K562 (cell line): ENCODE measurements around the gene TSPYL6. TPM values are rescaled to one million over a fixed set of nuclear protein-coding genes. Genes with fewer than 3 reads are reported as not detected.

Experiments
- ATAC-seq: fragments of 200-7000 bp; cut with Tn5 transposase; 3 replicates; pipeline ENCODE4 v1.9.1; 2020; ENCODE audit warnings: moderate library complexity
- BruUV-seq: library from RNA; stranded (reverse); fragments of 400-500 nt; replicated peaks from 2 replicates; lab custom pipeline; 2021; lab: Mats Ljungman, UMichigan
- CTCF ChIA-PET: fragments of 300-600 bp; formaldehyde crosslinking; extraction: SDS; loops from one replicate; lab custom pipeline; 2021; ENCODE audit warnings: low intra/inter-chr PET ratio; lab: Yijun Ruan, JAX
- POLR2A ChIA-PET: fragments of 300-600, 350-650 bp; sonication (Branson Sonifier 250); formaldehyde crosslinking; extraction: SDS; loops from one replicate; lab custom pipeline; 2021; ENCODE audit warnings: antibody characterized with exemption, inconsistent platforms; lab: Yijun Ruan, JAX
- DNase-seq, 4 experiments: peaks; one replicate each; pipeline versions ENCODE4 v3.0.0 to v3.0.0-alpha.2; 2011 to 2018; ENCODE audit warnings: low spot score in 3 of 4, mixed read lengths in 3 of 4; ENCODE audit errors: extremely low read depth in 1 of 4
- FAIRE-seq: peaks from 2 replicates; lab custom pipeline; 2011; peaks lifted over from hg19 to GRCh38; lab: Jason Lieb, UNC
- H2AFZ ChIP-seq: 2 replicates; pipeline ENCODE4 v1.6.0; 2011; ENCODE audit warnings: low read depth, low read length, control low read depth, inconsistent platforms
- H3K27ac ChIP-seq: fragments of 200-600 bp; 3 replicates; pipeline ENCODE4 v1.8.0; 2011; ENCODE audit warnings: low read depth, mild to moderate bottlenecking, control low read depth, inconsistent platforms, low read length, moderate library complexity, mixed read lengths; ENCODE audit errors: extremely low read depth
- H3K27me3 ChIP-seq, 2 experiments: fragments of 300-600 bp in 1 of 2; 2 replicates in 1 of 2; 3 replicates in 1 of 2; pipeline versions ENCODE4 v1.6.0 to v1.8.0; 2011; ENCODE audit warnings: inconsistent platforms in 2 of 2, low read length in 2 of 2, mild to moderate bottlenecking in 1 of 2, mixed read lengths in 1 of 2, moderate library complexity in 1 of 2; ENCODE audit not compliant: control insufficient read depth in 2 of 2, insufficient read depth in 2 of 2
- H3K36me3 ChIP-seq: fragments of 300-600 bp; 3 replicates; pipeline ENCODE4 v1.8.0; 2011; ENCODE audit warnings: mild to moderate bottlenecking, low read length, inconsistent platforms; ENCODE audit not compliant: control insufficient read depth, insufficient read depth
- H3K4me1 ChIP-seq, 2 experiments: fragments of 200-600 bp in 1 of 2; replicated peaks in 1 of 2; 2 replicates in 1 of 2; 3 replicates in 1 of 2; pipeline versions ENCODE4 v1.5.1 to v1.8.0; 2011; ENCODE audit warnings: inconsistent platforms in 2 of 2, low read length in 2 of 2, mild to moderate bottlenecking in 1 of 2, mixed read lengths in 1 of 2, moderate library complexity in 1 of 2; ENCODE audit not compliant: control insufficient read depth in 2 of 2, insufficient read depth in 2 of 2
- H3K4me2 ChIP-seq: 2 replicates; pipeline ENCODE4 v1.6.1; 2011; ENCODE audit warnings: low read length, control low read depth, inconsistent platforms, mixed read lengths; ENCODE audit not compliant: insufficient read depth
- H3K4me3 ChIP-seq: fragments of 200-600 bp; sonication (generic), shearing (Covaris generic); 2 replicates; pipeline ENCODE4 v1.5.1; 2016; ENCODE audit warnings: control low read depth, inconsistent platforms
- H3K79me2 ChIP-seq: fragments of 200-600 bp; 3 replicates; pipeline ENCODE4 v1.8.0; 2011; ENCODE audit warnings: low read length, inconsistent platforms; ENCODE audit not compliant: control insufficient read depth, insufficient read depth
- H3K9ac ChIP-seq, 2 experiments: 2 replicates each; pipeline versions ENCODE4 v1.6.0 to v1.6.1; 2011; ENCODE audit warnings: low read depth in 2 of 2, low read length in 2 of 2, control low read depth in 1 of 2, inconsistent platforms in 1 of 2, mild to moderate bottlenecking in 1 of 2, mixed read lengths in 1 of 2; ENCODE audit not compliant: insufficient read depth in 1 of 2
- H3K9me1 ChIP-seq: one replicate; pipeline ENCODE4 v1.6.0; 2011; ENCODE audit warnings: inconsistent platforms, mild to moderate bottlenecking, low read length, moderate library complexity; ENCODE audit not compliant: control insufficient read depth, insufficient read depth
- H3K9me3 ChIP-seq: replicated peaks from 2 replicates; pipeline ENCODE4 v1.5.1; 2011; ENCODE audit warnings: low read depth, low read length, inconsistent platforms; ENCODE audit not compliant: control insufficient read depth, insufficient read depth
- H4K20me1 ChIP-seq: replicated peaks from 2 replicates; pipeline ENCODE4 v1.6.1; 2011; ENCODE audit warnings: low read length, inconsistent platforms, mixed read lengths; ENCODE audit not compliant: control insufficient read depth, insufficient read depth
- KHSRP ChIP-seq: fragments of 450-650 bp; IDR thresholded peaks from 2 replicates; pipeline ENCODE4 v1.6.1; 2017
- RUNX1 ChIP-seq: sonication (generic); IDR thresholded peaks from 2 replicates; pipeline ENCODE4 v1.6.1; 2016; ENCODE audit warnings: antibody characterized with exemption, low read depth
- SIN3B ChIP-seq: fragments of 450-650 bp; IDR thresholded peaks from 2 replicates; pipeline ENCODE4 v1.6.1; 2017; ENCODE audit warnings: low read depth, mild to moderate bottlenecking, moderate library complexity
- WGBS: fragments of 100-300 bp; shearing (Covaris generic); methylation state at CpG from one replicate; pipeline ENCODE4 v1.1.6; 2016; ENCODE audit warnings: low coverage, mixed read lengths; ENCODE audit not compliant: insufficient coverage; ENCODE audit errors: missing lambda C conversion rate; 5-methylcytosine and 5-hydroxymethylcytosine counted together
- in situ Hi-C: fragments of 300-500 bp; cut with MboI; formaldehyde crosslinking; loops from 4 replicates; pipeline ENCODE4 v1.15.0; 2018; ENCODE audit warnings: inconsistent platforms, mixed read lengths
- intact Hi-C: fragments of 100-400 bp; cut with micrococcal nuclease; formaldehyde crosslinking; loops from 2 replicates; pipeline ENCODE4 v1.14.2; 2022
- polyA plus RNA-seq, 8 experiments: library from polyadenylated mRNA; depleted of rRNA in 4 of 8; stranded (reverse) in 5 of 8; unstranded in 3 of 8; fragments of >200 nt; fragmentation: Nextera tagmentation in 2 of 8; fragmentation: Illumina TruSeq in 1 of 8; extraction: Ambion mirVana in 2 of 8; extraction: Trizol in 1 of 8; gene quantifications; 2 replicates each; pipeline versions ENCODE4 v1.2.1 to v1.2.3, GENCODE V29; 2011 to 2014; ENCODE audit warnings: inconsistent platforms in 1 of 8, missing spikeins in 1 of 8
- total RNA-seq, 7 experiments: library from RNA; depleted of rRNA in 6 of 7; stranded (reverse); fragments of >200 nt in 6 of 7; fragmentation: Illumina TruSeq in 2 of 7; extraction: Trizol in 2 of 7; gene quantifications; 2 replicates each; pipeline versions ENCODE4 v1.2.1 to v1.2.3, GENCODE V29; 2011 to 2021; ENCODE audit warnings: low replicate concordance in 1 of 7
- TF ChIP-seq, protein P1 (sequence below): fragments of 250-450 bp; sonication (Bioruptor Pico); IDR thresholded peaks from 2 replicates; pipeline ENCODE4 v1.5.0; 2021; ENCODE audit warnings: mild to moderate bottlenecking, moderate library complexity
- TF ChIP-seq, protein P2 (sequence below): fragments of 450-650 bp; formaldehyde crosslinking; IDR thresholded peaks from 2 replicates; pipeline ENCODE4 v1.4.0; 2022; ENCODE audit warnings: mild to moderate bottlenecking, moderate library complexity
- TF ChIP-seq, protein P3 (sequence below): sonication (generic); formaldehyde crosslinking; IDR thresholded peaks from 2 replicates; pipeline ENCODE4 v1.8.1; 2023; ENCODE audit warnings: mild to moderate bottlenecking, missing genetic modification reagents

TSPYL6 gene
- total and polyA plus RNA-seq, 9 of the 15 experiments (the other 6 are each of a cell fraction or from before 2014, with no cell fraction given), result 1.5 to 10.1 (median 7.6) TPM

DNA sequence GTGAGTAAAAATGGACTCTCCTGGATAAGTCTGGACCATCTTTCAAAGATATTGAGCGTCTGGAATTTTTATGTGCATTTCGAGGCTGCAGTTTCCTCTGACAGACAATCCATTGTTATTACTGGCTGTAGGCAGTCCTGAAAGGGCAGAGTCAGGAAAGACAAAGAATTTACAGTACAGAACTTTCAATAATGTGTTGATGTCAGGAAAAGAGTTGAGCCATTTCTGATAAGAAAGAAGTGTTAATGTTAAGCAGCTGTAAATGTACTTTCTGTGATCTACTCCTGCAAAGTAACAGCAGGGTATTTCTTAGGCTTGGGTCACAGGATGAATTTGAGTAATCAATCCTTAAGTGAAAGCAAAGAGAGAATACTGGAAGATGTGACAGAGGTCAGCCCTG, 29.8 kb downstream of the TSPYL6 start:
- BruUV-seq, result no TSS peak
- Histone ChIP-seq H3K9me3 (no peaks in the 10 kb centered on the region), H2AFZ (no peak overlapping the region), H3K4me3 (no peak overlapping the region), H3K9me1 (no peaks in the 10 kb centered on the region), H3K36me3 (no peaks in the 10 kb centered on the region; the same call in 2 of the 3 replicates), H3K79me2 (peaks cover 13% of the 10 kb centered on the region; the same call in 2 of the 3 replicates), H3K27me3 (no peaks in the 10 kb centered on the region; a peak in 1 of 5 replicates), H3K27ac (no peak overlapping the region), H3K4me1 (peaks cover 0 to 5% of the 10 kb centered on the region in 2 experiments; a peak in 2 of 5 replicates), H3K9ac (no peak overlapping the region), H3K4me2 (no peak overlapping the region), H4K20me1 (no peaks in the 10 kb centered on the region)
- 50% methylated on average over 2 of the region's 2 CpGs for WGBS
- in situ Hi-C loops (no loop called here), intact Hi-C loops (no loop called here)
- no peak for DNase-seq
- no peak for ATAC-seq
- ChIA-PET POLR2A (no interaction called here), CTCF (no interaction called here)
- TF ChIP-seq, protein P1, sequence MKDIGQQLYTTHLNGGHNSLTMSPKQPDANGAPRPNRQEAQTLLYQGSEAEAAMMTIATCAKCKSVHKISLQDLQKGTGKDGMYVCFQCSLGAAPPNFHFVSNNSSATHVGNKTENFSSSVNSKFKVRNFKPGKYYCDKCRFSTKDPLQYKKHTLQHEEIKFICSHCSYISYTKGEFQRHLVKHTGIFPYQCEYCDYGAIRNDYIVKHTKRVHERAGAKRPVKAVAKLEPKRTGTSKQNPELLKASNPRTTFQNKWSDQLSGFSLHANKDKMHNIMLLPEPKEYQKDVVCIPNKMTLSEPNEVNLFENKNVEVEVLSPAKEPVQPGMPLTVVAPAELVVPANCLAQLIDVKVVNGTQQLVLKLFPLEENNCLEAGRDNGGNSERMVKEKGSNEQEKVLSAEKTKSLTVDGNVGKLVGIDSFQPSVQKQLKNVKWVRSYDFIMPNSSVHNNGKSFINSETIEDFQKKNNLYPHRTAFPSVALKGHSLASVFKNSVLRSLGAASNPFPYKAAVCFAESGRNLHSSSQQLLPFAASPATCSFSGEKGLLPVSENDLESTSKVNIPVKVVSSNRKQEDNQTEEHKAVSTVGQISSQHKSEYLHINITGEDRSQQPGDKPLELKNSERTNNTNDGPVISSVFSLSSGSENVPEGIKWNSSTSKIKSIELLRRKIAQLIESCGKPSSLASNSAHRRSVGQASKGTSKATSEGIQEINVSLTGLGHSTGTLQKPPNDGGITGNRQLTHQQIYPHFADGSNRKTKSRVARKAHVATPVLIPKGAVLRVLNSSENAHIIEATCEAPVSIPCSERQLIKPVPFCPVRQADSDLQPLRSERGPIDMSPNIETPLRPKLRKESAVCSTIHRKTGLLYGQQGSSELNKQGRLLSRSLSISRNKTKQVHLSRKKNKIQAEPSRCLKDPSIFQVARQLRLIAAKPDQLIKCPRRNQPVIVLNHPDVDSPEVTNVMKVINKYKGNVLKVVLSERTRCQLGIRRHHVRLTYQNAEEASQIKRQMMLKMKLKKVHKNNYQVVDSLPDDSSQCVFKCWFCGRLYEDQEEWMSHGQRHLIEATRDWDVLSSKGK (CRISPR knock-in tag), result no peak
- TF ChIP-seq KHSRP (no peak), RUNX1 (no peak), SIN3B (no peak)
- TF ChIP-seq, protein P2, sequence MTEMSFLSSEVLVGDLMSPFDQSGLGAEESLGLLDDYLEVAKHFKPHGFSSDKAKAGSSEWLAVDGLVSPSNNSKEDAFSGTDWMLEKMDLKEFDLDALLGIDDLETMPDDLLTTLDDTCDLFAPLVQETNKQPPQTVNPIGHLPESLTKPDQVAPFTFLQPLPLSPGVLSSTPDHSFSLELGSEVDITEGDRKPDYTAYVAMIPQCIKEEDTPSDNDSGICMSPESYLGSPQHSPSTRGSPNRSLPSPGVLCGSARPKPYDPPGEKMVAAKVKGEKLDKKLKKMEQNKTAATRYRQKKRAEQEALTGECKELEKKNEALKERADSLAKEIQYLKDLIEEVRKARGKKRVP (CRISPR knock-in tag), result no peak
- TF ChIP-seq, protein P3, sequence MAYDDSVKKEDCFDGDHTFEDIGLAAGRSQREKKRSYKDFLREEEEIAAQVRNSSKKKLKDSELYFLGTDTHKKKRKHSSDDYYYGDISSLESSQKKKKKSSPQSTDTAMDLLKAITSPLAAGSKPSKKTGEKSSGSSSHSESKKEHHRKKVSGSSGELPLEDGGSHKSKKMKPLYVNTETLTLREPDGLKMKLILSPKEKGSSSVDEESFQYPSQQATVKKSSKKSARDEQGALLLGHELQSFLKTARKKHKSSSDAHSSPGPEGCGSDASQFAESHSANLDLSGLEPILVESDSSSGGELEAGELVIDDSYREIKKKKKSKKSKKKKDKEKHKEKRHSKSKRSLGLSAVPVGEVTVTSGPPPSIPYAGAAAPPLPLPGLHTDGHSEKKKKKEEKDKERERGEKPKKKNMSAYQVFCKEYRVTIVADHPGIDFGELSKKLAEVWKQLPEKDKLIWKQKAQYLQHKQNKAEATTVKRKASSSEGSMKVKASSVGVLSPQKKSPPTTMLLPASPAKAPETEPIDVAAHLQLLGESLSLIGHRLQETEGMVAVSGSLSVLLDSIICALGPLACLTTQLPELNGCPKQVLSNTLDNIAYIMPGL (CRISPR knock-in tag), result no peak
- FAIRE-seq, result no peak
